ENCODE data around the gene FOXK2. TPM values are rescaled to one million over a fixed set of nuclear protein-coding genes. Genes with fewer than 3 reads are reported as not detected.

FOXK2 gene
- total RNA-seq, result 67.2 TPM

DNA sequence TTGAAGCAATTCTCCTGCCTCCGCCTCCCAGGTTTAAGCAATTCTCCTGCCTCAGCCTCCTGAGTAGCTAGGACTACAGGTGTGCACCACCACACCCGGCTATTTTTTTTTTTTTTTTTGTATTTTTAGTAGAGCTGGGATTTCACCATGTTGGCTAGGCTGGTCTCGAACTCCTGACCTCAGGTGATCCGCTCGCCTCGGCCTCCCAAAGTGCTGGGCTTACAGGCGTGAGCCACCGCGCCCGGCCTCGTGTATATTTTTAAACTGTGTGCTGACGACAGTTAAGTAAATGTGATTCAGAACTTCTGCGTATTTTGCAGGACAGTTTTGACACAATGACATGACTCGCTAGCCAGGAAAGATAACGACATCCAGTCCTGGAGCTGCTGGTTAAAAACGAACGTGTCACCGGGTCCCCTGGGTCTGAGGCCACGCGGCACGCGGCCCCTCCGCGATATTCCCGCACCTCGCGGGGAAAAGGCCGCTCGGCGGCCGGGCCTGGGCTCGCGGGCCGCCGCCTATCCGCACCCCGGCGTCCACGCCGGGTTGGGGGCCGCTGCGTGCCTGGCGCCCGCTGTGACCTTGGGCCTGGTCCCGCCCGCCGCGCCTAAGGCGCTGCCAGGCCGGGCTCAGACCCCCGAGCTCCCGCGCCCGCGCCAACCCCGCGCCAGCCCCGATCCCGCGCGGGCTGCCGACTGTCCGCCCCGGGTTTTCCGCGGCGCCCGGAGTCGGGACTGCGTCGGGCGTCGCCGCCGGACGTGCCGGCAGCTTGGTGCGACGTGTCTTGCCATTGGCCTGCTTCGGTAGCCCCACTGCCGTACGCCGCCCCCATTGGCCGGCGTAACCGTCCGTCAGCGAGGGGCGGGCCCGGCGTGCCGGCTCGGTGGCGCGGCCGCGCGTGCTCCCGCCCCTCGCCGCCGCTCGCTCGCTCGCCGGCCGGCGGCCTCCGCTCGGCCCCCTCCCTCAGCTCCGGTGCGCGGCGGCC is at the start of gene FOXK2:
TSS of gene FOXK2 (plus strand) at position 907 of the 985 bp plus-strand sequence. CDS start 157 bp downstream, outside the sequence.
- DNase-seq (ENCODE audit: low spot score), result peak; percentile 92

DNA sequence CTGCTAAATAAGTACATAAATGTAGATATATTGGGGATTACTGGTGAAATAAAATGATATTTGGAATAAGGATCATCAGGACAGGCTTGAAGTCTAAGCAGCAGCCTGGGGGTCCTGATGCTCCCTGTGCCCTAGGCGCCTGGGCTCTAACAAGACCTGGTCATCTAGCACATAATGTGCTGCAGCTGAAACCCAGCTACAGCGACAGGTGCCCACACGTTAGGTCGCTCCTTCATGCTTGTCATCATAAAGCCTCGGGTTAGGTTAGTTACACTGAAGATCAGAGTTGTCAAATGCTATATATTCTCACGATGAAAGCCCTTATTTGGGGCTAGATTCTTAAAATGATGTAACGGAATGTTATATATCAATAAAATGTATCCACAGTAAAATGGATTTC is 49.5 kb upstream of the FOXK2 start:
- DNase-seq (ENCODE audit: low spot score), result no peak

DNA sequence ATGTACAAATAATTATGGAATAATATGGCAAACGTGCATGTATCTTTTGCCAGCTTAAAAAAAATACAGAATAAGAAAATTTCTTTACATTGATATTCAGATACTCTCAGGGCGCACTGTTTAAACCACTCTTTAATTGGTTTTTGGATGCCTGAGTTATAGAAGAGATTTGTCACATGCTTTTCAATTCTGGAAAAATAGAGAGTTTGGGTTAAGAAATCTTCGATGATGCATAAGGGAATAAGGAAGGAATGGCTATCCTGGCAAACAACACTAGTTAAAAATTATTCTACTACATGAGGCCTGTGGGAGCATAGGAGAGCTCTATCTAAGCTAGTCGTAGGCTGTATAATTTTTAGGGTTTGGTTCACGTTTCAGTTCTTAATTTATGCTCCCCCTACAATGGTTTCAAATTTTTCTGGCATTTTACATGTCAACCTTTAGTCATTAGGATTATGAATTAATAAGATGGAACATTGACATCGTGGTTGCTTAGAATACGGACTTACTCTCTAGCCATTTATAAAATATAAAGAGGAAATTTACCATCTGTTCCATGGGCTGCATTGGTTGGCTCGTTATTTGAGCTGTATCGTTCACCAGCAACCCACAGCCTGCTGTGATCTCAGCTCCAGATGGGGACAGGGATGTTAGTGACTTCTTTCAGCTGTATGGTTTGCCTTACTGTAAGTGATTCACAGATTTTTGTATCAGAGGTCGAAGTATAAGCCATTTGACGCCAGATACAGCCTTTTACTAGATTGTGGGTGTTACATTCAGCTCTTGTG is 45.1 kb upstream of the FOXK2 start:
- no peak for DNase-seq (ENCODE audit: low spot score)

DNA sequence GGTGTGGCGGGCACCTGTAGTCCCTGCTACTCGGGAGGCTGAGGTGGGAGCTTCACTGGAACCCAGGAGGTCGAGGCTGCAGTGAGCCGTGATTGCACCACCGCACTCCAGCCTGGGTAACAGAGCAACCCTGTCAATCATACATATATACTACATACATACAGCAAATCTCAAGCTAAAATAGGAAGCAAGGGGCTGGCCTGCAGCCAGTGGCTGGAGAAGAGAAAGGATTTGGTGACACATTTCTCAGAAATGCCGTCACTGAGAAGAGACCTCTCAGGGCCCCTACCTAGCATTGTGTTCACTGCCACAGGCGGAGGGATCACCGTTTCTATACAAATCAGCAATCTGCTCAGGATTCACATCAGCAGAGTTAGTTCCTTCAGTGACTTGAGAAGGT is 44.1 kb upstream of the FOXK2 start:
- DNase-seq (ENCODE audit: low spot score), result no peak

DNA sequence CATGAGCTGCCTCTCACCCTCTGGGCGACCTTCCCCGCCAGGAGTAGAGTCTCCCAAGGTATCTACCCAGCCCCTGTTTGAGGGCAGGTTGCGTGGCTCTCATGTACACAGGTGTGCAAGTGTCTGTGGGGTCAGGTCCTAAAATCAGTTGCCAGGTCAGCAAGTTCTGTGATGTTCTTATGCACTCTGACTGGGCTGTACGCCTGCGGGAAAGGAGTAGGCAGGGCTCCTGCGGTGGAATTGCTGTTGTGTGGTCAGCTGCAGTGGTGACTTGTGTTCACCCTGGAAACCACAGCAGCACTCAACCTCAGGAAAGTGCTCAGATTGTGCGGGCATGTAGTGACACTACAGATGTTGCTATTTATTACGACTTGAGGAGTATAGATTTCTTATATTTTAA is 41.6 kb upstream of the FOXK2 start:
- DNase-seq (ENCODE audit: low spot score), result no peak

DNA sequence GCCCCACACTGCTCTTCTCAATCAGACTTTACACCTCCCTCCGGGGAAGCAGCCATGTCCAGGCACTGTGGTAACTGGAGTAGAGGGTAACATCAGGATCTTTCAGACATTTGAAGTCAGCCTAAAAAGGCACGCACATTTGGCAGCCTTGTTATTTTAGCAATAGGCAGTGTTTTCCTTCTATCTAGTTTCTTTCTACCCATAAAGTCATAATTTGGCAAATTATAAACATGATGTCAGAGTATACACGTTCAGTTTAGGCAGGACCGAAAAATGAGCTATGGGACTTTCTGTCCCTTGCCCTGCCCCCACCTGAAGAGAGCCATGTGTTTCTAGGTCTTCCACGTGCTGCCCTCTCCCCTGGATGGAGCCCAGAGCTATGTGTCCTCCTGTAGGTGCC is 39.9 kb upstream of the FOXK2 start:
- no peak for DNase-seq (ENCODE audit: low spot score)

DNA sequence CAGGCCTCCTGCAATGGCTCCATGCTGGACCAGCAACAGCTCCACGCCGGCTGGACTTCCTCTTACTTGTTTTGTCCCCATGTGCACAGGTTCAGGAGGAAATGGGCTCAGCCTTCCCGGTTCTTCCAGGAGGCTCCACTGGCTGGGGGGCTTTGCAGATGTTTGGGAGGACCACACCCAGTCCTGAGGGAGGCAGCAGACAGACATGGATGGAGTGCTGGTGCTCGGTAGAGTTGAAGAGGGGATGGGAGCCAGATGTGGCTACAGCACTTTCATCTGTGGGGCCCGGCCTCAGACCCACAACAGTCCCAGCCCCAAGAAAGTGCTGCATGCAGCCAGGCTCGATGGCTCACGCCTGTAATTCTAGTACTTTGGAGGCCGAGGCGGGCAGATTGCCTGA is 39.2 kb upstream of the FOXK2 start:
- no peak for DNase-seq (ENCODE audit: low spot score)

DNA sequence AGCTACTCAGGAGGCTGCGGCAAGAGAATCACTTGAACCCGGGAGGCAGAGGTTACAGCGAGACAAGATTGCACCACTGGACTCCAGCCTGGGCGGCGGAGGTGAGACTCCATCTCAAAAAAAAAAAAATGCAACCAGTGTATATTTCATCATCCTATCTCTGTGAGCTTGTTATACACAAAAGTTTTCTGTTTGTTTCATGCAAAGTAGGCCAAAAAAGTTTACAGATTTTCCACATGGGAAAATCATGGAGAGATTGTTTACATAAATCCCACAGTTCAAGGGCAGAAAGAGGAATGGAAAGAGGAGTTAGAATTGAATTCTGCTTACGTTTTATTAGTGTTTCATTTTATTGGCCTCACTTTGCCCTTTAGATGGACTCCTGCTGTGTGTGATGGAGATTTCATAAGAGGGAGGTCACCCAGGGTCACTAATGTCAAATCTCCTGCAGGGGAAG is 36.3 kb upstream of the FOXK2 start:
- DNase-seq (ENCODE audit: low spot score), result no peak

DNA sequence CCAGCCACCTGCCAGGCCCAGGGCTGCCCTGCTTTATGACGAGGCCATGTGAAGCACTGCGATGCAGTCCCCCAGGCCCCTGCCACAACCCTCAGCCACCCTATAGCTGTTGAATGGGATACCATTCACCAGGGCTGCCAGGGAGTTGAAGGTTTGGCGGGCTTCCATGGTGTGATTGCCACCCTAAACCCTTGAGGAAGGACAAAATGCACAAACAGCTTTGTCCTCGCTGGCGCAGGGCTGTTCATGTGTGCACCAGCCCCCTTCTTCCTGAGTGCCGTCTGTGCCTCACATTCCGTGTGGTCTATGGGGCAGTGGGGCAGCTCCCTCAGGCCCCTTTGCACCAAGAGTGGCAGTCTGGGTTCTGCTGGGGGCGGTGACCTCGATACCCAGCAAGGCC is 35.7 kb upstream of the FOXK2 start:
- no peak for DNase-seq (ENCODE audit: low spot score)

DNA sequence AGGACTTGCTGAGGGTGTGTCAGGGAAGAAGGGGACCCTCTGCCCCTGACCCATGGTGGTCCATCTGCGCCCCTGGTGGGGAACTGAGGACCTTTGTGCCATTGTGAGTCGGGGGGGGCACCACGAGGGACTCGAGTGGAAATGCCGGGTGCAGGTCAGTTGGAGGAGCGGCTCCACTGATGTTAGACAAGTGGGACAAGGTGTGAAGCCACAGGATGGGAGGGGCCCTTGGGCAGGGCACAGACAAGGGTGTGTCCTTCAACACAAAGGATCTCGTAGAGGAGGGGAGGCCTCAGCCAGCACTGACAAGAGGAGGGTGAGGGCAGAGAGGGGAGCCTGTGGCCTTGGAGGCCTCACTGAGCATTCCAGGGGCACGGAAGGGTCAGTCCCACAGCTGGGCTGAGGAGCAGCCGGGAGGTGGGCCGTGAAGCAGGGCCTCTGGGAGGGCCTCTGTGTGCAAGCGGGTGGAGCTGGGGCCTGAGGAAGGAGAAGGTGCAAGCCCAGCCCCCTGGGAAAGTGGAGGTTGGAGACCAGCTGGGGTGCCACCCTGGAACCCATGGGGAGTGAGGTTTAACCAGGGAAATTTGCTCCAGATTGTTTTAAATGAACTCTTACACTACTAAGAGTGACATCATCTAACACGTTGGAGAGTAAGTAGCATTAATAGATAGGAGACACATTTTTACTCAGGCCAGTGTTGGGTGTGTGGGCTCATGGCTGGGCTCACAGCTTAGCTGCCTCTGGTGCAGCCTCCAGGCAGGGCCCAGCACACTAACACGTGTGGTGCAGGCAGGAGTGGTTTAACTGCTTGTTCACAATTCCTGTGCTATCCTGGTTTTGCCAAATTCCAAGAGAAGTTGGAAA is 33.1 kb upstream of the FOXK2 start:
- no peak for DNase-seq (ENCODE audit: low spot score)

DNA sequence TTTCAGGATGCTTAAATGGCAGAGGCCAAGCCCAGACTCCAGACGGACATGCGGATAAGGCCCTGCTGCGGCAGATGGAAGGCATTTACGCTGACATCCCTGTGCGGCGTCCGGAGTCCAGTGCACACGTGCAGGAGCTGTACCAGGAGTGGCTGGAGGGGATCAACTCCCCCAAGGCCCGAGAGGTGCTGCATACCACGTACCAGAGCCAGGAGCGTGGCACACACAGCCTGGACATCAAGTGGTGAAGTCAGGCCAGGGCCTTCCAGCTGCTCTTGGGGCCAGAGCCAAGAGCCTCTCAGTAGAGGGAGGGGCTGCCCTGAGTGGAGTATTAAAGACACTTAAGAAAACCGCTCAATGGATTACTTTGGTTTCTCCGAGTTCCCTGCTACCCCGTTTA is 31.6 kb upstream of the FOXK2 start:
- no peak for DNase-seq (ENCODE audit: low spot score)

DNA sequence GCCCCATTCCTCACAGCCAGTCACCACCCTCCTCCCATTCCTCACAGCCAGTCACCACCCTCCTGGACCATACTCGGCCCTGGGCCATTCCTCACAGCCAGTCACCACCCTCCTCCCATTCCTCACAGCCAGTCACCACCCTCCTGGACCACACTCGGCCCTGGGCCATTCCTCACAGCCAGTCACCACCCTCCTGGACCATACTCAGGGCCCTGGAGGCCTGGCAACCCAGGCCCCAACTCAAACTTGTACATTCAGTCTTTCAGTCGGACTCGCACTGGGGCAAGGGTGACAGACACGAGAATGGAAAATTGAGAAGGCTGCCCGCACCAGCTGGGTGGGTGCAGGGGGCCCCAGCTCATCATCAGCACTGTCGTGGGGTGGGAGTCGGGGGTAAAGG is 30.4 kb upstream of the FOXK2 start:
- no peak for DNase-seq (ENCODE audit: low spot score)

DNA sequence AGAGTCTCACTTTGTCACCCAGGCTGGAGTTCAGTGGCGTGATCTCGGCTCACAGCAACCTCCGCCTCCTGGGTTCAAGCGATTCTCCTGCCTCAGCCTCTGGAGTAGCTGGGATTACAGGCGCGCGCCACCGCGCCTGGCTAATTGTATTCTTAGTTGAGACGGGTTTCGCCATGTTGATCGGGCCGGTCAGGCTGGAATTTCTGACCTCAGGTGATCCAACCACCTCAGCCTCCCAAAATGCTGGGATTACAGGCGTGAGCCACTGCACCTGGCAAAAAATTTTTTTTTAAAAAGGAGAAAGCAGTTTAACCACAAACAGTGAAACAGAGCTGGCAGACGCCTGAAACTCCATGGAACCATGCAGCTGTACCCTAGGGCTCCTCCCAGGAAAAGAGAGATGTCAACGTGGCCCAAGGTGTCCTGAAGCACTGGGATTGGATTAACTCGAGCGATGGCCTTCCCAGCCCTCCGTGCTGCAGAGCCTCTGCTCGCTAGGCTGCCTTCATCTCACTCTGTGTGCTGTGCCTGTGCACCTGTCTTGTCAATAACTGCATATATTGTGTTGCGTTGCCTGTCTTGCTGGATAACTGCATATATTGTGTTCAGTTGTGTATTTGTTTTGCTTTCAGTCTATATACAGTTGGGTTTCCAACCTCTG is 29.6 kb upstream of the FOXK2 start:
- DNase-seq (ENCODE audit: low spot score), result no peak

DNA sequence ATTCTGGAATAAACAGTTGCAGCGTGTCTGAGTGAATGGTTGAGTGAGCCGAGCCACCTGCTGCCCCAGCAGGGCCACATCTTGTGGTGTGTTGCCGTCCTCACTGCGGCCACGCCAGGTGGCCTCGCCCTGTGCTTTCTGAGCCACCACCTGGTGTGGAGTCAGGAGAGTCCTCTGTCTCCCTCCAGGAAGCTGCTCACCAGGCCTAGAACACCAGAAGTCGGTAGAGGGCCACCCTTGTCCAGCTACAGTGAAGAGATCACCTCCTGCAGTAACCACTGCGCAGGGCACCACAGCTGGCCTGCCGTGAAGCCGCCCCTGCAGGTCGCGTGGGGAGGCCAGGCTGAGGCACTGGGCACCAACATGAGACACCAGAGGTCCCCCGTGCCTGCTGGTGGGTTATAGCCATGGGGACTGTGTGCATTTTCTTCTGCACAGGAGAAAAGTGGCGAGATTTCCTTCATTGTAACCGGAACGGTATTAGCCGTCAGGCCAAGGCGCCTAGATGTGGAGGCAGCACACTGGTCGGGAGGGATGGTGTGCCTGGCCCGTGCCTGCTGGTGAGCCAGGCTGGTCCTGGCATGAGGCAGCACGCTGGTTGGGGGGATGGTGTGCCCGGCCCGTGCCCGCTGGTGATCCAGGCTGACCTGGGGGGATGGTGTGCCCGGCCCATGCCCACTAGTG is 28.9 kb upstream of the FOXK2 start:
- DNase-seq (ENCODE audit: low spot score), result no peak

DNA sequence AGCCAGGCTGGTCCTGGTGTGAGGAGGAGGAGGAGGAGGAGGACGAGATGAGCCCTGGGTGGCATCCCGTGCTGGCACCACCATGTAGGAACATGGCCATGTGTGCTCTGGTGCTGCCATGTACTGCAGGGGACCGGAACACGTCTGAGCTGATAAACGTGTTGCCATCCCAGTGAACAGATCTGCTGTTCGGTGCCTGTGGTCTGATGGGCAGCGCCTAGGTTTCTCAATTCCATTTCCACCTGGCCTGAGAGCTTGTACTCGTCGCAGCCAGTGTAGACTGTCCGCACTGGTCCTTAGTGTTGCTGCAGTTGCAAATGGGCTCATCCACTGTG is 28.4 kb upstream of the FOXK2 start:
- no peak for DNase-seq (ENCODE audit: low spot score)

DNA sequence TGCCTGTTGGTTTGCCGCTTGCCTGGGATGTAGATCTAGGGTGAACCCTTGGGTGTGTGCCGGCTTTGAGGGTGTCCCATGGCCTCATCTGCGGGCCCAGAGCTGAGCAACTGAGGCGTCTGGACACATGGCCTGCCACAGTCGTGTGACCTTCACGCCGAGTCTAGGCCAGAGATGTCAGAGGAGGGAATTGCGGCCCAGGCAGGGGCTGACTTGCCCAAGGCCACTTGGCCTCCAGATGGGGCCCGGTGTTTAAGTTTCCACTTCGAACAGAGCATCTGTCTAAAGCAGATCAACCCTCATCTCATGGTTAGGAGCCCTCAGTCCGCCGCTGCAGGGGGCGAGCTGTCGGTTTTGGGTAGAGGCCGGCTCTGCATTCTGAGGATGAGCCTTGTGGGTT is 28.0 kb upstream of the FOXK2 start:
- DNase-seq (ENCODE audit: low spot score), result no peak

DNA sequence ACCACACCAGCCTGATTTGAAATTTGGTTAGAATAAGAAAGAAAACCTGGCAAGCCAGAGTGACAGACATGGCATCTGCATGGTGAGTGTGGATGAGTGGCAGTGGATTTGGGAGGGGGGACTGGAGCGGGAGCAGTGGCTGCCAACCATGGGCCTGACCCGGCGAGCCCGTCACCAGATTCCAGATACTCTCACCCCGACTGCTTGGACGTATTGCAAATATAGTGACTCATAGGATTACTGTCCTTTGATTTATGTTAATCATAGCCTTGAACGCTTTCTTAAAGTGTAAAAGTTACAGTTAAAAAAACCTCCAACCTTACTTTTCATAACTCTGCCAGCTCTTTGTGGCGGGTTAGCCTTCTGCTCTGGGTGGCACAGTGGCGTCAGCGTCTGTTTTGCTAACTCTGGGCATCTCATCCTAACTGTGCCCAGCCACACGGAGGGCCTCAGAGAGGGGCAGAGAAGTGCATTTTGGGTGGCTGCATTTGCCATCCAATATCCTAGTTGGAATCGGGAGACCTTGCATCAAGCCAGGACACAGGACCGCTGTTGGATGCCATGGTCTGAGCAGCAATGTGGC is 26.8 kb upstream of the FOXK2 start:
- no peak for DNase-seq (ENCODE audit: low spot score)

DNA sequence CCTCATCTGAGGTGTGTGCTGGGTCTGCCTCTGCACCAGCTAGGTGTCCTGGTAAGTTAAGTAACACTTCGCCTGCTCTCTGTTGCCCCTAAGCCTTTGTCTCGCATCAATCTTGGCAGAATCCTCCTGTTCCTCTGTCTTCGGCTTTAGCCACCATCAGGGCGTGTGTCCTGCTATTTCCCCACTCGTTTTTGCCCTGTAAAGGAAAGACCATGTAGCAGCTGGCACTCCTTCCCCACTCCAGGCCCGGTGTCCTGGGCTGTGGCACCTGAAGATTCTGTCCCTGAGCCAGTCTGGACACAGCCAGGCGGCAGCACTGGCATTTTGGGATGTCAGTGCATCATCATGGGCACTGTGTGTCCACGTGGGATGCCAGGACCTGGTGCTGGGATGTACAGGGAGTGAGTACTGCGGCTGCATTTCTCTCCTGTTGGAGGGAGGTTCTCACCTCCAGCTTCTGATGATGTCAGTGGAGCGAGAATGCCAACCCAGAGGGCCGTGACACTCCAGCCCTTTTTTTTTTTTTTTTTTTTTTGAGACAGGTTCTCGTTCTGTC is 26.2 kb upstream of the FOXK2 start:
- DNase-seq (ENCODE audit: low spot score), result no peak

DNA sequence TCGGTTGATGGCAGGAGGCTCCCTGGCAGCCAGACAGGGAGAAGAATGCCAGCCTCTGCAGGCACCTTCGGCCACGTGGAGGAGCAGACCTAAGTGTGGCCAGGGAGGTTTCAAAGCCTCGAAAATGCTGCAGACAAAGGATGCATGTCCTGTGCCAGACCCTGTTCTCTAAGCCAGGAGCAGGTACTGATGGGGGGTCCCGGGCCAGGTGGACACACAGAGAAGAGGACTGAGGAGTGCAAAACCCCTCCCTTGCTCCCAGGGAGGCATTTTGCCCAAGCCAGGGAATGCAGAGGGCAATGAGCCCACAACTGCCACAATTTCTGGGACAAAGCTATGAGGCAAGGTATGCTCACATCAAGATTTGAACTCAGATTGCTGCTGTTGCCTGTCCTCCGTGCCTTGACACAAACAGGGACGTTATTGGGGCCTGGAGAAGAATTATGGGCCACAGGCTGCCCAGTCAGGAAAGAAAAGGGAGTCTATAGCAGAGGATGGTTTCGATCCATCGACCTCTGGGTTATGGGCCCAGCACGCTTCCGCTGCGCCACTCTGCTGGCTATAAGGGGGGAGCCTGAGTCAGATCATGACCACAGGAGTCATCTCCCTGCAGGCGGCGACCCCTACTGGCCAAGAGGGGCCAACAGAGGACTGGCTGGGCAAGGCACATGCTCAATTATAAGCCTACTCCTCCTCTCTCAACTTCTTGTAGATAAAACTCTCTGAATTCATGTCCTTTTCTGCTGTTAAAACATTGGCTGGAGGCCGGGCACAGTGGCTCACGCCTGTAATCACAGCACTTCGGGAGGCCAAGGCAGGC is 25.1 kb upstream of the FOXK2 start:
- DNase-seq (ENCODE audit: low spot score), result peak; percentile 91
